Chondrocyte (in vitro differentiated cells): ENCODE data around the gene CCDC69. TPM values are rescaled to one million over a fixed set of nuclear protein-coding genes. Genes with fewer than 3 reads are reported as not detected.
A peak's percentile ranks its signal among the peaks of the same experiment; 100 is the strongest.

ENCODE experiments used
- DNase-seq: peaks from one replicate; pipeline ENCODE4 v3.0.0; 2021; ENCODE audit warnings: mixed read lengths, low spot score
- H3K27ac Mint-ChIP-seq: one replicate; pipeline ENCODE4 v1.8.0; 2021; ENCODE audit warnings: mild to moderate bottlenecking, moderate library complexity, mixed read lengths; ENCODE audit not compliant: unreplicated experiment
- H3K27me3 Mint-ChIP-seq: 2 replicates; pipeline ENCODE4 v1.8.0; 2021; ENCODE audit warnings: low read depth, mixed read lengths
- H3K36me3 Mint-ChIP-seq: 2 replicates; pipeline ENCODE4 v1.8.0; 2021; ENCODE audit warnings: low read depth, mixed read lengths
- H3K4me1 Mint-ChIP-seq: 2 replicates; pipeline ENCODE4 v1.8.0; 2021; ENCODE audit warnings: low read depth, mild to moderate bottlenecking, mixed read lengths
- H3K4me3 Mint-ChIP-seq: one replicate; pipeline ENCODE4 v1.8.0; 2021; ENCODE audit warnings: mild to moderate bottlenecking, moderate library complexity, mixed read lengths; ENCODE audit not compliant: unreplicated experiment
- H3K9me3 Mint-ChIP-seq: 2 replicates; pipeline ENCODE4 v1.8.0; 2021; ENCODE audit warnings: low read depth, mixed read lengths
- CTCF ChIP-seq: fragments of 200-600 bp; sonication (generic); IDR thresholded peaks from 2 replicates; pipeline ENCODE4 v1.5.0; 2021; ENCODE audit warnings: antibody characterized with exemption, mild to moderate bottlenecking, moderate library complexity
- total RNA-seq: library from RNA; stranded (reverse); gene quantifications from 3 replicates; pipeline ENCODE4 v1.2.1, GENCODE V29; 2021

The CCDC69 gene
- total RNA-seq, 1 donor from 2014 or later = 1.3 TPM

GRCh38 chr5:151153300-151153699, 70.6 kb downstream of the CCDC69 start:
- Mint-ChIP-seq H3K4me3 (no peak overlapping the region), H3K36me3 (peaks cover 7% of the 10 kb centered on the region), H3K27me3 (no peaks in the 10 kb centered on the region), H3K9me3 (no peaks in the 10 kb centered on the region), H3K4me1 (peaks cover 77% of the 10 kb centered on the region), H3K27ac (peak overlapping the region; percentile 49)
- no peak for TF ChIP-seq CTCF
- DNase-seq = no peak

GRCh38 chr5:151151793-151152192, 72.1 kb downstream of the CCDC69 start:
- H3K4me3 Mint-ChIP-seq = no peak overlapping the region
- H3K27me3 Mint-ChIP-seq = no peaks in the 10 kb centered on the region
- H3K4me1 Mint-ChIP-seq = peaks cover 81% of the 10 kb centered on the region
- TF ChIP-seq CTCF = no peak
- no peak for DNase-seq
- H3K36me3 Mint-ChIP-seq = peaks cover 16% of the 10 kb centered on the region
- peak overlapping the region; percentile 74 for H3K27ac Mint-ChIP-seq
- H3K9me3 Mint-ChIP-seq = no peaks in the 10 kb centered on the region

DNA sequence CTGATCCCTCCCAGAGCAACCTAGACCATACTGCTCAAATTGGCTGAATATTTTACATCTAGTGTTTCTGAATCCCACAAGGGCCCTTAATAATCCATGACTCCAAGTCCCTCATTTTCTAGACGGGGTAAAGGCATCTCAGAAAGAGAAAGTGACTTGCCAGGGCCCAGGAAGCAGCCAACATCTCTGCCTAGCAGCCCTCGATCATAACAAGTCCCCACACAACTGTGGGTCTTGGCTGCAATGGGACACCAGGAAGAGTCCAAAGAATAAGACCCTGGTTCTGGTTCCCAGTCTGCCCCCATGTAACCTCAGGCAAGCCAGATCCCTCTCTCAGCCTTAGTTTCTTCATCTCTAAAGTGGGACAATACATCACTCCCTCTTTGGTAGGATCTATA, 72.6 kb downstream of the CCDC69 start:
- DNase-seq = no peak
- peak overlapping the region; percentile 74 for H3K27ac Mint-ChIP-seq
- peaks cover 16% of the 10 kb centered on the region for H3K36me3 Mint-ChIP-seq
- no peaks in the 10 kb centered on the region for H3K9me3 Mint-ChIP-seq
- no peak for TF ChIP-seq CTCF
- H3K4me3 Mint-ChIP-seq = no peak overlapping the region
- no peaks in the 10 kb centered on the region for H3K27me3 Mint-ChIP-seq
- peaks cover 78% of the 10 kb centered on the region for H3K4me1 Mint-ChIP-seq

DNA sequence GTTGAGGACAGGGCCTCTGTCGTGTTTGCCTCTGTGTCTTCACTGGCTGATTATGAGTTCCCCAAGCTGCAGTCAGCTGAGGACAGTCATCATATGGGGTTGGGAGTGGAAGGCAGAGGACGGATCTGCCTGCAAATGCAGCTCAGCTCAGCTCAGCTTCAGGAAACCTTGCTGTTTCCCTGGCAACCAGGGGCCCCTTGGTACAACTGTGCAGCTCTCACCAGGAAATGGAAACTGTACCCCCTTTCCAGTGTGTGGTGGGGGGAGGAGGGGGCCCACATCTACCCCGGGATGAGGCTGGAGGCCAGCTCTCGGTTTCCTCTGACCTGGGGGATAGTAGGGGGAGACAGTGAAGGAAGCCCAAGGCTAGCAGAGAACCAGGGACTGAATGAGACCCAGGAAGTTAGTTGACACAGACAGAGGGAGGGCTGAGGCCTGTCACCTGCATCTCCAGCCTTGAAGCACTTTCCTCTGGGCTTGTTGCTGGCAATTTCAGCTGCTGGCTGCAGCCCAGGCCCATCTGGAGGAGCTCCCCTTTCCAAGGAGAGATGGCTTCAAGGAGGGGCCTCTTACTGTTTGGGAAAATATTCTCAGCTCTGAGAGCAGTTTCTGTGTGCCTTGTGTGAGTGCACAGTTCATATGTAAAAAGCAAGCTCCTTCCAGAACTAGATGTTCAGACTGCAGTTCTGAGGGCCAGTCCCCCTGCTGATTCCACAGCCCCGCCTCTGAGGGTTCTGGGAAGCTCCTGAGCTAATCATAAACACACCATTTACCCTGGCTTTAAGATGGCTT, 73.2 kb downstream of the CCDC69 start:
- Mint-ChIP-seq H3K4me3 (no peak overlapping the region), H3K9me3 (no peaks in the 10 kb centered on the region), H3K4me1 (peaks cover 72% of the 10 kb centered on the region), H3K27ac (peak overlapping the region; percentile 74), H3K27me3 (no peaks in the 10 kb centered on the region), H3K36me3 (peaks cover 19% of the 10 kb centered on the region)
- no peak for TF ChIP-seq CTCF
- no peak for DNase-seq

- Mint-ChIP-seq H3K4me3 (no peak overlapping the region), H3K4me1 (peaks cover 67% of the 10 kb centered on the region), H3K36me3 (peaks cover 23% of the 10 kb centered on the region), H3K9me3 (no peaks in the 10 kb centered on the region), H3K27me3 (no peaks in the 10 kb centered on the region), H3K27ac (peak overlapping the region; percentile 66)
- DNase-seq = no peak
- no peak for TF ChIP-seq CTCF
Measured at GRCh38 chr5:151148583-151148982, 75.3 kb downstream of the CCDC69 start.
